ENCODE measurements around the gene GNGT1.

The GNGT1 gene

DNA sequence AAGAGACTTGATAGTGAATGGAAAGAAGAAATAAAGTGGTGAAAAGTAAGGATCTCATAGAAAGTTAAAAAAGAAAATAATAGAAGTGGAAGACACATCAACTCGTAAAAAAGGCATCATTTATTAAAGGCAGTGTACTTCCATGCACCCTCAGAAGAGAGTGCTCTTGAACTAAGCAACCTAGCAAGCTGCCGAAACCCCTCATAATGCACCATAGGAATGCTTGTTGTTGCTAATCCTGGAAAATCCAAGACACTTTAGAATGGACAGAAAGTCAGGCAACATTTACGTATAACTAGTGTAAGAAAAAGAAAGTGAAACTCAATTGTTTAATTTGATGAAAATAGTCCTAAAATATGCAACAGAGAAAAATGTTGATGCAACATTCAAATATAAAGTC, 28.6 kb upstream of the GNGT1 start:
- H3K9ac ChIP-seq (ENCODE audit: insufficient read length, low read depth) = no peak overlapping the region
- H3K36me3 ChIP-seq (ENCODE audit: insufficient read depth, insufficient read length, low read length) = no peaks in the 10 kb centered on the region
- no peak for DNase-seq (ENCODE audit: low read depth, low spot score)
- no peaks in the 10 kb centered on the region for H3K4me1 ChIP-seq (ENCODE audit: insufficient read depth, insufficient read length)
- H3K9me3 ChIP-seq (ENCODE audit: insufficient read depth, low read length) = peaks cover 33% of the 10 kb centered on the region
- TF ChIP-seq ZNF274 (IDR thresholded peaks at IDR 0.05; ENCODE audit: low read depth, low read length) (no peak), SUZ12 (IDR thresholded peaks at IDR 0.05; ENCODE audit: extremely low read depth, insufficient read depth, insufficient read length) (no peak), YY1 (IDR thresholded peaks at IDR 0.05; ENCODE audit: insufficient read depth, insufficient read length) (no peak)
- no peaks in the 10 kb centered on the region for H3K27me3 ChIP-seq (ENCODE audit: insufficient read depth, insufficient read length)
- H3K4me3 ChIP-seq (ENCODE audit: insufficient read length, low read depth) = no peak overlapping the region

DNA sequence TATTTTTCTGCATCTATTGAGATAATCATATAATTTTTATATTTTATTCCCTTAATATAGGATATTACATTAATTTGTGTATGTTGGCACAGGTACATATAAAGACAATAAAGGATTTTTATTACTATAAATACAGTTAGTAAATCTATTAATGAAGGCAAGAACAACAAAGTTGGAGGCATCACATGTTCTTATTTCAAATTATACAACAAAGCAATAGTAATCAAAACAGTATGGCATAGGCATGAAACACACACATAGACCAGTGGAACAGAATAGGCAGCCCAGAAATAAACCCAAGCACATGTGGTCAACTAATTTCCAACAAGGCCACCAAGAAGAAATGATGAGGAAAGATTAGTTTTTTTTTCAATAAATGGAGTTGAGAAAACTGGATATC, 27.0 kb upstream of the GNGT1 start:
- no peak for TF ChIP-seq ZNF274 (IDR thresholded peaks at IDR 0.05; ENCODE audit: low read depth, low read length)
- TF ChIP-seq SUZ12 (IDR thresholded peaks at IDR 0.05; ENCODE audit: extremely low read depth, insufficient read depth, insufficient read length) = no peak
- no peak for TF ChIP-seq YY1 (IDR thresholded peaks at IDR 0.05; ENCODE audit: insufficient read depth, insufficient read length)
- DNase-seq (ENCODE audit: low read depth, low spot score) = no peak
- no peaks in the 10 kb centered on the region for H3K4me1 ChIP-seq (ENCODE audit: insufficient read depth, insufficient read length)
- no peaks in the 10 kb centered on the region for H3K36me3 ChIP-seq (ENCODE audit: insufficient read depth, insufficient read length, low read length)
- H3K27me3 ChIP-seq (ENCODE audit: insufficient read depth, insufficient read length) = no peaks in the 10 kb centered on the region
- H3K4me3 ChIP-seq (ENCODE audit: insufficient read length, low read depth) = no peak overlapping the region
- H3K9ac ChIP-seq (ENCODE audit: insufficient read length, low read depth) = no peak overlapping the region
- H3K9me3 ChIP-seq (ENCODE audit: insufficient read depth, low read length) = peaks cover 18% of the 10 kb centered on the region

DNA sequence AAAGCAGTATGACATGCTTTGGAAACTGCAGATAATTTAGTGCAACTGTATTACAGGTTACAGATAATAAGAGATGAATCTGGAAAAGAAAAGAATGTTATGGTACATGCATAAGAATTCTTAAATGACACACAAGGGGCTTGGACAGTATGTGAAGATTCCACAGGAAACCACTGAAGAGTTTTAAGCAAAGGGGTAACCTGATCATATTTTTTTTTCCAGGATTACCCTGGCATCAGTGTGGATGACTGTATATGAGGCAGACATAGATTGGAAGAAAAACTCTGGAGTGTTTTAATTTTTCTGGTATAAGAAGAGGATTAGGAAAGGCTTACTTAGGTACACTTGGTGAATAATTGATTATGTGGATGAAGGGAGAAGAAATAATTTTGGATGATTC, 23.9 kb upstream of the GNGT1 start:
- Histone ChIP-seq H3K9me3 (ENCODE audit: insufficient read depth, low read length) (no peaks in the 10 kb centered on the region), H3K4me1 (ENCODE audit: insufficient read depth, insufficient read length) (no peaks in the 10 kb centered on the region), H3K9ac (ENCODE audit: insufficient read length, low read depth) (no peak overlapping the region), H3K27me3 (ENCODE audit: insufficient read depth, insufficient read length) (no peaks in the 10 kb centered on the region), H3K36me3 (ENCODE audit: insufficient read depth, insufficient read length, low read length) (peaks cover 11% of the 10 kb centered on the region), H3K4me3 (ENCODE audit: insufficient read length, low read depth) (no peak overlapping the region)
- TF ChIP-seq SUZ12 (IDR thresholded peaks at IDR 0.05; ENCODE audit: extremely low read depth, insufficient read depth, insufficient read length) (no peak), ZNF274 (IDR thresholded peaks at IDR 0.05; ENCODE audit: low read depth, low read length) (no peak), YY1 (IDR thresholded peaks at IDR 0.05; ENCODE audit: insufficient read depth, insufficient read length) (no peak)
- DNase-seq (ENCODE audit: low read depth, low spot score) = no peak

DNA sequence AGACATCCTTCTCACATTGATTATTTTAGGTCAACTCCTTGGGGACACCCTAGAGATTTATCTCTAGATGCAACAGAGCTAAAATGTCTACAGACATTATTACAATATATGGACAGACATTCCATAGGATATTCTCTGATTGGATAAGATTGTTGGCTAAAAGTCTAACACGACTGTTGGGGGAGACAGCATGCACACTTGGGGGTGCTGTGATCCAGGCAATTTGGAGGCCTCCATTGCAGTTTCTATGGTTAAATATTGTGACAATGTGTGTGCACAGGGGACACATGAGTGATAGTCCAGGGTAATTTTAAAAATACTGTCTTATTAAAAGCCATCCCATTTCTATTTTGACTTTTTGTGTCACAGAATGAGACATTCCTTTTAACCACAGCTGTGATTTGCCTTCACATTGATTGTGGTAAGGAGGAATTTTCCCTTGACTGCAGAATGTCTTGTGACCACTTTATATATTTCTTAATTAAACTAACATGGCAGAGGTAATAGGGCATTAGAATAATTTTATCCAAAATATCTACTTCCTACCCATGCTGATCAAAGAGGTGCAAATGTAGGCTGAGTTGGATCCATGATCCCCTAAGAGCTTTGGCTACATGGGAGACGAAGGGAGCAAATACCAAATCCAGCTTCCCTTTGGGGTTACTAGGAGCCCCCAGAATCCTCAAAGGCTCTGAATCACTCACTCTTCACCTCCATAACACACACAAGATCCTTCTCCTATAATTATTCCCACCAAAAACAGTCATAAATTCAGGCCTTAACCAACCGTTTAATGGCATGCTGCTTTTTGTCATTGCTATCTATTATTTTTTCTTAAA, 23.1 kb upstream of the GNGT1 start:
- DNase-seq (ENCODE audit: low read depth, low spot score) = no peak
- H3K27me3 ChIP-seq (ENCODE audit: insufficient read depth, insufficient read length) = no peaks in the 10 kb centered on the region
- no peak overlapping the region for H3K4me3 ChIP-seq (ENCODE audit: insufficient read length, low read depth)
- no peaks in the 10 kb centered on the region for H3K4me1 ChIP-seq (ENCODE audit: insufficient read depth, insufficient read length)
- H3K9ac ChIP-seq (ENCODE audit: insufficient read length, low read depth) = no peak overlapping the region
- no peak for TF ChIP-seq ZNF274 (IDR thresholded peaks at IDR 0.05; ENCODE audit: low read depth, low read length)
- no peak for TF ChIP-seq YY1 (IDR thresholded peaks at IDR 0.05; ENCODE audit: insufficient read depth, insufficient read length)
- H3K36me3 ChIP-seq (ENCODE audit: insufficient read depth, insufficient read length, low read length) = peaks cover 11% of the 10 kb centered on the region
- H3K9me3 ChIP-seq (ENCODE audit: insufficient read depth, low read length) = no peaks in the 10 kb centered on the region

DNA sequence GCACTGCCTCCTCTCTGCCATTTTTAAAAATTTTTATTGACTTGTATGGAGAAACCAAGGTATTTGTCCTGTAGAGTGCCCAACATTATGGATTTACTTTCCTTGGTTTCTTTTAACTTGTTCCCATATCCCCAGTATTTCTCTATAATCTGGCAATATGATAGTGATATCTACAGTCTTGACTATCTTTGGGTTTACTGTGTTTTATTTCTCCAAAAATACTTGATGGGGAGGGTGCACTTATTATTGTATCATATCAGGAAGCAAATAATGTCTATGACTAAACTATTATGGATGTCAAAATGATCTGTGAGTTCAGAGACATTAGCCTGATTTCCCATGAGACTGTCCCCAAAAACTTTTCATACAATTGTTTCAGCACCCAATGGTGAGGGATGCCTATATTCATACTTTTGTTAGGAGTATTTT, 22.4 kb upstream of the GNGT1 start:
- no peak for DNase-seq (ENCODE audit: low read depth, low spot score)
- Histone ChIP-seq H3K36me3 (ENCODE audit: insufficient read depth, insufficient read length, low read length) (peaks cover 11% of the 10 kb centered on the region), H3K4me3 (ENCODE audit: insufficient read length, low read depth) (no peak overlapping the region), H3K27me3 (ENCODE audit: insufficient read depth, insufficient read length) (no peaks in the 10 kb centered on the region), H3K4me1 (ENCODE audit: insufficient read depth, insufficient read length) (no peaks in the 10 kb centered on the region), H3K9me3 (ENCODE audit: insufficient read depth, low read length) (no peaks in the 10 kb centered on the region), H3K9ac (ENCODE audit: insufficient read length, low read depth) (no peak overlapping the region)
- no peak for TF ChIP-seq SUZ12 (IDR thresholded peaks at IDR 0.05; ENCODE audit: extremely low read depth, insufficient read depth, insufficient read length)
- no peak for TF ChIP-seq YY1 (IDR thresholded peaks at IDR 0.05; ENCODE audit: insufficient read depth, insufficient read length)
- no peak for TF ChIP-seq ZNF274 (IDR thresholded peaks at IDR 0.05; ENCODE audit: low read depth, low read length)

DNA sequence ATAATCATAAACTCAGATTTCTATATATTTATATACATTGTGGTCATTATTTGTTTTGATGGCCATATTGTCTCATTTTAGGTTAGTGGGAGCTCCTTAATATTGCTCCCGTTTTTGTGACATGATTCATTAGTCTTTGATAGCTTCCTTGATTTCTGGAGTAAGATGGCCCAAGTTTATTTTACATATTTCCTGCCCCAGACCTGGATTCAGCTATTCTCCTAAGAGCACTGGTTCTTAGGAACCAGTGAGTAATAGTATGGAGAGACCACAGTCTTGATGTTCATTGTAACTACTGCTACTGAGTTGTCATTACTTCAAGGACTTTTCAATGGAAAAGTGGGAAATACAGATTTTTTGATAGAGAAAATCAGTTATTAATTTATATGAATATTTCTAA, 21.8 kb upstream of the GNGT1 start:
- TF ChIP-seq YY1 (IDR thresholded peaks at IDR 0.05; ENCODE audit: insufficient read depth, insufficient read length) (no peak), ZNF274 (IDR thresholded peaks at IDR 0.05; ENCODE audit: low read depth, low read length) (no peak), SUZ12 (IDR thresholded peaks at IDR 0.05; ENCODE audit: extremely low read depth, insufficient read depth, insufficient read length) (no peak)
- Histone ChIP-seq H3K27me3 (ENCODE audit: insufficient read depth, insufficient read length) (no peaks in the 10 kb centered on the region), H3K9me3 (ENCODE audit: insufficient read depth, low read length) (no peaks in the 10 kb centered on the region), H3K36me3 (ENCODE audit: insufficient read depth, insufficient read length, low read length) (peaks cover 11% of the 10 kb centered on the region), H3K9ac (ENCODE audit: insufficient read length, low read depth) (no peak overlapping the region), H3K4me1 (ENCODE audit: insufficient read depth, insufficient read length) (no peaks in the 10 kb centered on the region), H3K4me3 (ENCODE audit: insufficient read length, low read depth) (no peak overlapping the region)
- no peak for DNase-seq (ENCODE audit: low read depth, low spot score)

DNA sequence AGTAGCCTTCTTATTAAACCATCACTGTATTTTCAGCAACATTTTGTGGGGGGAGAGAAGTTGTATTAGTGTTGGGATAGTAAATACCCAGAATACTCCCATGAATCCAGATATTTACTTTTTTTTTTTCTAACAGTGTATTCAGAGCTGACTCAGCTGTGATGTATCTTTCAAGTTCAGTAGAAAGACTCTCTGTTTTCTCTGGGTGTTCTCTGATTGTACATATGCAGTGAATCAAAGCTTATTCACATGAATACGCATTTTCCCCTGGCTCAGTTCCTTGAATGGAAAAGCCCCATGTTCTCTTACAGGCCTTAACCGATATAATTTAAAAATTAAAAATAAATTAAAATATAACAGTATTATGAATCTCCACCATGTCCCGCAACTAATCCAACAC, 17.1 kb upstream of the GNGT1 start:
- Histone ChIP-seq H3K9me3 (ENCODE audit: insufficient read depth, low read length) (no peaks in the 10 kb centered on the region), H3K4me1 (ENCODE audit: insufficient read depth, insufficient read length) (no peaks in the 10 kb centered on the region), H3K4me3 (ENCODE audit: insufficient read length, low read depth) (no peak overlapping the region), H3K9ac (ENCODE audit: insufficient read length, low read depth) (no peak overlapping the region), H3K36me3 (ENCODE audit: insufficient read depth, insufficient read length, low read length) (peaks cover 11% of the 10 kb centered on the region), H3K27me3 (ENCODE audit: insufficient read depth, insufficient read length) (no peaks in the 10 kb centered on the region)
- TF ChIP-seq ZNF274 (IDR thresholded peaks at IDR 0.05; ENCODE audit: low read depth, low read length) (no peak), YY1 (IDR thresholded peaks at IDR 0.05; ENCODE audit: insufficient read depth, insufficient read length) (no peak), SUZ12 (IDR thresholded peaks at IDR 0.05; ENCODE audit: extremely low read depth, insufficient read depth, insufficient read length) (no peak)
- no peak for DNase-seq (ENCODE audit: low read depth, low spot score)
